H1 (cell line): ENCODE measurements around the gene RAB30. TPM values are rescaled to one million over a fixed set of nuclear protein-coding genes. Genes with fewer than 3 reads are reported as not detected.

Experiments
- CTCF ChIA-PET: fragments of 300-600 bp; sonication (Branson Sonifier 250); formaldehyde crosslinking; loops from one replicate; lab custom pipeline; 2021; ENCODE audit not compliant: partially characterized antibody; lab: Charles Lee
- POLR2A ChIA-PET: fragments of 300-600 bp; sonication (Branson Sonifier 250); formaldehyde crosslinking; loops from one replicate; lab custom pipeline; 2021; ENCODE audit warnings: inconsistent platforms; ENCODE audit not compliant: partially characterized antibody; lab: Charles Lee
- DNase-seq, 2 experiments: peaks; one replicate each; pipeline versions ENCODE4 v3.0.0 to v3.0.0-alpha.2; 2010 to 2022; ENCODE audit warnings: low spot score in 2 of 2, low read depth in 1 of 2, mixed read lengths in 1 of 2
- FAIRE-seq: peaks from 2 replicates; lab custom pipeline; 2011; peaks lifted over from hg19 to GRCh38; lab: Jason Lieb, UNC
- H2AFZ ChIP-seq: 2 replicates; pipeline ENCODE4 v1.8.1; 2012; ENCODE audit warnings: low read length, inconsistent platforms
- H2AK5ac ChIP-seq: 2 replicates; pipeline ENCODE4 v1.6.1; 2013; ENCODE audit warnings: low read depth, low read length
- H2BK120ac ChIP-seq: replicated peaks from 2 replicates; pipeline ENCODE3; 2013; ENCODE audit warnings: low read depth, low read length, inconsistent platforms
- H2BK12ac ChIP-seq: 2 replicates; pipeline ENCODE4 v1.6.1; 2013; ENCODE audit warnings: low read depth, low read length
- H2BK15ac ChIP-seq: 2 replicates; pipeline ENCODE4 v1.6.1; 2013; ENCODE audit warnings: low read length
- H2BK20ac ChIP-seq: 2 replicates; pipeline ENCODE4 v1.6.1; 2013; ENCODE audit warnings: low read length
- H2BK5ac ChIP-seq: 2 replicates; pipeline ENCODE4 v1.6.1; 2013; ENCODE audit warnings: low read depth, low read length
- H3K14ac ChIP-seq: 2 replicates; pipeline ENCODE4 v1.6.1; 2013; ENCODE audit warnings: inconsistent platforms; ENCODE audit not compliant: insufficient read length
- H3K18ac ChIP-seq: 2 replicates; pipeline ENCODE4 v1.6.1; 2013; ENCODE audit warnings: low read length; ENCODE audit errors: extremely low read depth
- H3K23ac ChIP-seq: 2 replicates; pipeline ENCODE4 v1.6.1; 2013; ENCODE audit warnings: inconsistent platforms; ENCODE audit not compliant: insufficient read length
- H3K23me2 ChIP-seq: 2 replicates; pipeline ENCODE4 v1.6.1; 2013; ENCODE audit warnings: low read depth, low read length
- H3K27ac ChIP-seq: 2 replicates; pipeline ENCODE4 v1.6.1; 2011; ENCODE audit warnings: low read depth, low read length, inconsistent platforms
- H3K27me3 ChIP-seq, 4 experiments: replicated peaks in 1 of 4; 1 replicate in 1 of 4; 2 replicates in 3 of 4; pipeline versions ENCODE4 v1.6.1 to v1.8.1; 2011 to 2013; ENCODE audit warnings: low read length in 3 of 4, mild to moderate bottlenecking in 3 of 4, inconsistent platforms in 2 of 4, mixed read lengths in 2 of 4, moderate library complexity in 1 of 4; ENCODE audit not compliant: control insufficient read depth in 3 of 4, insufficient read depth in 3 of 4; ENCODE audit errors: extremely low read depth in 1 of 4
- H3K36me3 ChIP-seq, 4 experiments: 2 replicates each; pipeline versions ENCODE4 v1.6.1 to v1.8.1; 2011 to 2013; ENCODE audit warnings: mild to moderate bottlenecking in 4 of 4, low read length in 3 of 4, moderate library complexity in 2 of 4, control low read depth in 1 of 4, inconsistent platforms in 1 of 4; ENCODE audit not compliant: insufficient read depth in 4 of 4, control insufficient read depth in 2 of 4
- H3K4ac ChIP-seq: replicated peaks from 2 replicates; pipeline ENCODE3; 2013; ENCODE audit warnings: low read length, low read depth, mixed read lengths, inconsistent platforms; ENCODE audit not compliant: insufficient read length
- H3K4me1 ChIP-seq, 4 experiments: replicated peaks in 1 of 4; 1 replicate in 1 of 4; 2 replicates in 3 of 4; pipeline versions ENCODE4 v1.6.1 to v1.8.1; 2011 to 2013; ENCODE audit warnings: low read length in 3 of 4, inconsistent platforms in 2 of 4, mixed read lengths in 1 of 4; ENCODE audit not compliant: insufficient read depth in 4 of 4, control insufficient read depth in 3 of 4
- H3K4me2 ChIP-seq, 2 experiments: 2 replicates each; pipeline versions ENCODE4 v1.6.1 to v1.8.1; 2011 to 2013; ENCODE audit warnings: low read depth in 2 of 2, low read length in 2 of 2, control low read depth in 1 of 2, inconsistent platforms in 1 of 2, mild to moderate bottlenecking in 1 of 2; ENCODE audit not compliant: insufficient read depth in 1 of 2
- H3K4me3 ChIP-seq, 4 experiments: fragments of 200-600, 300-600 bp in 1 of 4; sonication (generic), shearing (Covaris generic), sonication (Bioruptor Twin) in 1 of 4; 2 replicates each; pipeline versions ENCODE4 v1.5.1 to v1.8.1; 2011 to 2016; ENCODE audit warnings: low read length in 4 of 4, low read depth in 3 of 4, control low read depth in 2 of 4, inconsistent platforms in 2 of 4, mild to moderate bottlenecking in 2 of 4, mixed read lengths in 1 of 4, moderate library complexity in 1 of 4; ENCODE audit not compliant: insufficient read depth in 2 of 4; ENCODE audit errors: extremely low read depth in 1 of 4
- H3K56ac ChIP-seq: replicated peaks from 2 replicates; pipeline ENCODE3; 2013; ENCODE audit warnings: low read depth, mild to moderate bottlenecking, mixed read lengths, low read length, inconsistent platforms; ENCODE audit not compliant: insufficient read length
- H3K79me1 ChIP-seq: 2 replicates; pipeline ENCODE4 v1.6.1; 2013; ENCODE audit warnings: low read depth, low read length, control low read depth
- H3K79me2 ChIP-seq, 2 experiments: 2 replicates each; pipeline versions ENCODE4 v1.6.1 to v1.8.1; 2012 to 2013; ENCODE audit warnings: low read length in 2 of 2, mild to moderate bottlenecking in 2 of 2, inconsistent platforms in 1 of 2; ENCODE audit not compliant: insufficient read depth in 2 of 2, control insufficient read depth in 1 of 2
- H3K9ac ChIP-seq, 4 experiments: replicated peaks in 1 of 4; 1 replicate in 1 of 4; 2 replicates in 3 of 4; pipeline versions ENCODE4 v1.6.1 to v1.8.1; 2011 to 2013; ENCODE audit warnings: low read depth in 3 of 4, low read length in 3 of 4, control low read depth in 2 of 4, mild to moderate bottlenecking in 2 of 4, moderate library complexity in 2 of 4, inconsistent platforms in 1 of 4; ENCODE audit errors: extremely low read depth in 1 of 4
- H3K9me3 ChIP-seq, 2 experiments: 2 replicates each; pipeline versions ENCODE4 v1.6.1 to v1.8.1; 2012 to 2013; ENCODE audit warnings: mild to moderate bottlenecking in 2 of 2, moderate library complexity in 2 of 2, control low read depth in 1 of 2, inconsistent platforms in 1 of 2, low read depth in 1 of 2, low read length in 1 of 2, mixed read lengths in 1 of 2; ENCODE audit not compliant: insufficient read depth in 2 of 2
- H4K20me1 ChIP-seq, 2 experiments: replicated peaks in 1 of 2; 2 replicates each; pipeline versions ENCODE3 to v1.8.1; 2011 to 2013; ENCODE audit warnings: inconsistent platforms in 2 of 2, low read length in 2 of 2, mild to moderate bottlenecking in 1 of 2; ENCODE audit not compliant: insufficient read depth in 2 of 2, control insufficient read depth in 1 of 2
- H4K5ac ChIP-seq: 2 replicates; pipeline ENCODE4 v1.6.1; 2013; ENCODE audit warnings: low read length, low read depth, mixed read lengths, inconsistent platforms; ENCODE audit not compliant: insufficient read length
- H4K8ac ChIP-seq: 2 replicates; pipeline ENCODE4 v1.8.0; 2013; ENCODE audit warnings: mild to moderate bottlenecking, moderate library complexity, low read length, inconsistent platforms; ENCODE audit not compliant: insufficient read depth; ENCODE audit errors: extremely low read depth
- H4K91ac ChIP-seq: replicated peaks from 2 replicates; pipeline ENCODE3; 2013; ENCODE audit warnings: low read length, mixed read lengths, inconsistent platforms; ENCODE audit not compliant: insufficient read length
- EZH2 ChIP-seq: fragments of 200-600 bp; sonication (generic); IDR thresholded peaks from 2 replicates; pipeline ENCODE4 v1.7.1; 2012; ENCODE audit warnings: low read depth, mild to moderate bottlenecking, moderate library complexity, low read length, inconsistent platforms; ENCODE audit not compliant: severe bottlenecking
- WGBS, 2 experiments: shearing (Covaris generic) in 1 of 2; methylation state at CpG; one replicate each; pipeline versions ENCODE4 v1.1.6 to v1.1.7; 2013 to 2015; ENCODE audit warnings: low lambda C conversion rate in 2 of 2, mixed read lengths in 2 of 2, inconsistent platforms in 1 of 2, low coverage in 1 of 2, missing lambda C conversion rate in 1 of 2; ENCODE audit not compliant: insufficient replicate concordance in 2 of 2, insufficient coverage in 1 of 2, insufficient read length in 1 of 2; ENCODE audit errors: extremely low coverage in 1 of 2, missing lambda C conversion rate in 1 of 2; 5-methylcytosine and 5-hydroxymethylcytosine counted together
- polyA plus RNA-seq, 7 experiments: library from polyadenylated mRNA; depleted of rRNA in 3 of 7; stranded (reverse) in 5 of 7; unstranded in 2 of 7; fragments of >200 nt in 5 of 7; fragments of 200-250 nt in 2 of 7; gene quantifications; 1 replicate in 5 of 7; 2 replicates in 1 of 7; 4 replicates in 1 of 7; pipeline versions ENCODE4 v1.2.1 to v1.2.3, GENCODE V29; 2011 to 2013; ENCODE audit warnings: missing spikeins in 2 of 7, mixed read lengths in 2 of 7
- total RNA-seq: library from RNA; stranded (reverse); fragmentation: NEBNext Ultra II Directional; extraction: Animal tissue kit (Norgen Biotek cat#: 25700); gene quantifications from 2 replicates; pipeline ENCODE4 v1.2.1, GENCODE V29; 2021

Gene RAB30
- total and polyA plus RNA-seq, 2 of the 8 experiments (the other 6 are each of a cell fraction or from before 2014, with no cell fraction given) = 1.6 to 11.7 TPM

DNA sequence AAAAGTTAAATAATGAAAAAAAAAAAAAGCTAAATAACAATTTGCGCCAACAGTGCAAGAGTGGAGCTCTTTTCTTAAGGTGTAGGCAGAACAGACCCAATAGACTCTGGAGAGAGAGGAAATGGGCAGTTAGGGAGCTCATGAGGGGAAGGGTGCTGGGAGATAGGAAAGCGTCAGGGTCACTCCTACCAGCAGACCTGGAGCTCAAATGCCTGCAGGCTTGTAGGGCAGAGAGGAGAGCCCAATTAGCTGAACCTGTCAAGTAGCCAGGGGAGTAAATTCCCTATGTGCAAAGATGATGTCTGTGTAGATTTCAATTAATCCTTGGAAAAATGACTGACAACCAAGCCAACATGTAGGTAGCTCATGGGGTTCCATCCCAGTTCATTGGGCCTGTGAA is 73.0 kb downstream of the RAB30 start:
- Histone ChIP-seq H3K36me3 (no peaks in the 10 kb centered on the region), H2BK20ac (no peak overlapping the region), H3K18ac (no peak overlapping the region), H3K23ac (no peak overlapping the region), H2BK15ac (no peak overlapping the region), H4K91ac (no peak overlapping the region), H2BK5ac (no peak overlapping the region), H3K27me3 (no peaks in the 10 kb centered on the region), H3K79me2 (no peaks in the 10 kb centered on the region; a peak in 1 of 4 replicates), H3K4me3 (no peak overlapping the region), H3K14ac (no peak overlapping the region), H2BK12ac (no peak overlapping the region), H4K20me1 (no peaks in the 10 kb centered on the region), H3K4ac (no peak overlapping the region), H3K9ac (no peak overlapping the region), H4K8ac (no peak overlapping the region), H4K5ac (no peak overlapping the region), H3K9me3 (no peaks in the 10 kb centered on the region), H3K79me1 (no peaks in the 10 kb centered on the region), H2BK120ac (no peak overlapping the region), H3K4me2 (no peak overlapping the region), H2AFZ (no peak overlapping the region), H3K27ac (no peak overlapping the region), H3K23me2 (no peaks in the 10 kb centered on the region), H3K4me1 (no peaks in the 10 kb centered on the region), H3K56ac (no peak overlapping the region), H2AK5ac (no peak overlapping the region)
- 90% methylated on average over 2 of the region's 2 CpGs; no CpG with 5 or more reads in 1 of the 2 experiments for WGBS, 2 experiments
- ChIA-PET CTCF (interaction anchor here (0.6 to 2.0 kb wide), 3 partner anchors 9 to 277 kb away, joined by 3 to 4 read pairs (median 4); no protein-coding TSS in a partner anchor), POLR2A (interaction anchor here (0.6 kb wide), 1 partner anchor 10 kb away, joined by 3 read pairs; no protein-coding TSS in a partner anchor)
- DNase-seq = no peak
- no peak for FAIRE-seq
- TF ChIP-seq EZH2 = no peak
